GM12873 (cell line): ENCODE data around the gene RNGTT.

Experiments used
- CTCF ChIP-seq: IDR thresholded peaks from 2 replicates; pipeline ENCODE4 v1.5.1; 2012; ENCODE audit warnings: low read depth, mild to moderate bottlenecking, moderate library complexity, low read length, control low read depth; ENCODE audit not compliant: insufficient read depth; ENCODE audit errors: missing control alignments

Gene RNGTT

DNA sequence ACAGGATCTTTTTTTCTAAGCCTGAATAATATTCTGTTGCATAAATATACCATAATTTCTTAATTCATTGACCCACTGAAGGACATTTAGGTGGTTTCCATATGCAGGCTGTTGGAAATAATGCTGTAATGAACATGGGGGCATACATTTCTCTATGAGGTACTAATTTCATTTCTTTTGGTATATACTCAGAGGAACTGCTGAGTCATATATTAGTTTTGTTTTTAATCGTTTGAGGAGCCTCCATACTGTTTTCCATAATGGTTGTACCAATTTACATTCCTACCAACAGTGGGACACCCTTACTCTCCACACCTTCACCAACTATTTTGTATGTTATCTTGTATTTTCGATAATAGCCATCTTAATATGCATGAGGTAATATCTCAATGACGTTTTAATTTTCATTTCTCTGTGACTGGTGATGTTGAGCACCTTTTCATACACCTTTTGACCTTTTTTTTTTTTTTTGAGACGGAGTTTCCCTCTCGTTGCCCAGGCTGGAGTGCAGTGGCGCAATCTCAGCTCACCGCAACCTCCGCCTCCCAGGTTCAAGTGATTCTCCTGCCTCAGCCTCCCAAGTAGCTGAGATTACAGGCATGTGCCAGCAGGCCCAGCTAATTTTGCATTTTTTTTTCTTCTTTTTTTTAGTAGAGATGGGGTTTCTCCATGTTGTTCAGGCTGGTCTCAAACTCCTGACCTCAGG lies 187.4 kb downstream of the RNGTT start:
- no peak for TF ChIP-seq CTCF

DNA sequence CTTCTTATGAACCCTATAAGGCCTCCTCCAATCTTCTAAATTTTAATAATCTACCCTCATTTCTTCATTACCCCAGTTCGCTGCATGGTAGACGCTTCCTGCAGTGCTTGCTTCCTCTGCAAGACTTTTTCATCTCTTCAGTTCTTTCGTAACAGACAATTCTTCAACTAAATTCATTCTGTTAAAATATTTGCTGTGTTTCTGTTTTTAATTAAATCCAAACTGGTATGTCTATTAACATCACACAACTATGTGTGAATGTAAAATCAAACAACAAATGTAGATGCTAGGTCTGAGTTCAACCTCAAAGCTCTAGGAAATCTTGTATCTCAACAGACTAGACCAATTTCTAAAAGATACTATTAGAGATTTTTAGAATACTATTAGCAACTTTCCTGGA lies 199.3 kb downstream of the RNGTT start:
- TF ChIP-seq CTCF: no peak

GRCh38 chr6:88763160-88763559 lies 200.3 kb downstream of the RNGTT start:
- TF ChIP-seq CTCF: no peak

DNA sequence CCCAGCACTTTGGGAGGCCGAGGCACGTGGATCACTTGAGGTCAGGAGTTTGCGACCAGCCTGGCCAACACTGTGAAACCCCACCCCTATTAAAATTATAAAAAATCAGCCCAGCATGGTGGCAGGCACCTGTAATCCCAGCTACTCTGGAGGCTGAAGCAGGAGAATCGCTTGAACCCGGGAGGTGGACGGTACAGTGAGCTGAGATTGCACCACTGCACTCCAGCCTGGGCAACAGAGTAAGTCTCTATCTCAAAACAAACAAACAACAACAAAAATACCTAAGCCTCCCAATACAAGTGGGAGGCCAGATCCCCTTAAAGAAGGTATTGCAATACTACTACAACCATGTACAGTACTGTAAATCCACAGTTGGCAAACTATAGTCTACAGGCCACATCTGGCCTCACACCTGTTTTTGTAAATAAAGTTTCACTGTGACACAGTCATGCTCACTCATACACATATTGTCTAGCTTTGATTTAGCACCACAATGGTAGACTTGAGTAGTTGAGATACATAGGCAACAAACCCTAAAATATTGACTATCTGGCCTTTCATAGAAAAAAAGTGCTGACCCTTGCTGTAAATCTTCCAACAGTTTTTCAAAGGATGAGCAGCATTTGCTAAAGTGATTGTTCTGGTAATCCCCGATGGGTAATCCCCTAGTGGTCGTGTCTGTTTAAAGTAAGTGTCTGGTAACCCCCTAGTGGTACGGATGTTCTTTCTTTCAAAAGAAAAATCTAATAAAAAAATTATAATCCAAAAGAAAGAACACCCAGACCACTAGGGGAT lies 202.0 kb downstream of the RNGTT start:
- TF ChIP-seq CTCF: peak; percentile 25

DNA sequence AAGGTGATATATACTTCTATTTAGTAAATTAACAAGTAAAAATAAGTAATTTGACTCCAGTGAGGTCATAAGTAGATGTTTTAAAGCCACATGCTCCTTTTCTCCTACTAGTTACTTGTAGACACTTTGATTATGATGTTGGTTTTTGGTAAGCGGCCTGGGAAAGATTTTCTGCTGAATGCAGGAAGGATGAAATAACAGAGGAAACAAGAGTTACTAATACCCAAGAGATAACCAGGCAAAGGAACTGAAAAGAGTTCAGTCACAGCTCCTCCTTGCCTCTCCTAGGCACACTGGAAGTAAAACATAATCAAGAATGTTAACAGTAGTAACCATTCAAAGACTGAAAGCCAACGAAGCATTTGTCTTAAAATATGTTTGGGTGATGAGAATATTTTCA lies 203.3 kb downstream of the RNGTT start:
- TF ChIP-seq CTCF: no peak

GRCh38 chr6:88750936-88751335 lies 212.5 kb downstream of the RNGTT start:
- no peak for TF ChIP-seq CTCF

DNA sequence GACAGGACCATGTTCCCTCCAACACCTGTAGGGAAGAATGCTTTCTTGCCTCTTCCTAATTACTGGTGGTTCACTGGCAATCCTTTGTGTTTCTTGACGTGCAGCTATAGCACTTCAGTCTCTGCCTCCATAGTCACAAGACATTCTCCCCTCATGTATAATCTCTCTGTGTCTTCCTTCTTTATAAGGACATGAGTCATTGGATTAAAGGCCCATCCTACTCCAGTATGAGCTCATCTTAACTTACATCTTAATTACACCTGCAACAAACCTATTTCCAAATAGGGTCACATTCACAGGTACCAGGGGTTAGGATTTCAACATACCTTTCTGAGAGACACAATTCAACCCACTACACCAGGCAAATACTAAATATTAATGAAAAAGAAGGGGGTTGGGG lies 213.6 kb downstream of the RNGTT start:
- no peak for TF ChIP-seq CTCF
